Hepatocyte (in vitro differentiated cells): ENCODE data around the gene TSN. TPM values are rescaled to one million over a fixed set of nuclear protein-coding genes. Genes with fewer than 3 reads are reported as not detected.

ENCODE experiments used
- DNase-seq: peaks from one replicate; pipeline ENCODE4 v3.0.0-alpha.2; 2016; ENCODE audit warnings: low spot score
- H2AFZ ChIP-seq: fragments of 200-600 bp; sonication (generic); 2 replicates; pipeline ENCODE4 v1.6.0; 2016; ENCODE audit warnings: antibody characterized with exemption, mild to moderate bottlenecking
- H3K27ac ChIP-seq: fragments of 200-600 bp; sonication (generic); 2 replicates; pipeline ENCODE4 v1.5.1; 2016; ENCODE audit warnings: mild to moderate bottlenecking
- H3K27me3 ChIP-seq: fragments of 200-600 bp; sonication (generic); 2 replicates; pipeline ENCODE4 v1.6.1; 2016
- H3K36me3 ChIP-seq: fragments of 200-600 bp; sonication (generic); replicated peaks from 2 replicates; pipeline ENCODE4 v1.5.1; 2016; ENCODE audit warnings: low read depth; ENCODE audit not compliant: insufficient read depth
- H3K4me1 ChIP-seq: fragments of 200-600 bp; sonication (generic); 2 replicates; pipeline ENCODE4 v1.5.1; 2016; ENCODE audit warnings: mild to moderate bottlenecking, moderate library complexity; ENCODE audit not compliant: insufficient read depth
- H3K4me2 ChIP-seq: fragments of 200-600 bp; sonication (generic); 2 replicates; pipeline ENCODE4 v1.6.0; 2016
- H3K4me3 ChIP-seq: fragments of 200-600 bp; sonication (generic); 2 replicates; pipeline ENCODE4 v1.5.1; 2016; ENCODE audit warnings: mild to moderate bottlenecking
- H3K79me2 ChIP-seq: fragments of 200-600 bp; sonication (generic); 2 replicates; pipeline ENCODE4 v1.6.0; 2017; ENCODE audit warnings: mild to moderate bottlenecking
- H3K9me2 ChIP-seq: fragments of 200-600 bp; sonication (generic); replicated peaks from 2 replicates; pipeline ENCODE4 v1.6.0; 2017; ENCODE audit warnings: mild to moderate bottlenecking; ENCODE audit not compliant: insufficient read depth
- H3K9me3 ChIP-seq: fragments of 200-600 bp; sonication (generic); 2 replicates; pipeline ENCODE4 v1.5.1; 2016; ENCODE audit warnings: low read depth, mild to moderate bottlenecking
- H4K20me1 ChIP-seq: fragments of 200-600 bp; sonication (generic); 2 replicates; pipeline ENCODE4 v1.6.0; 2016; ENCODE audit warnings: mild to moderate bottlenecking; ENCODE audit not compliant: insufficient read depth, poor library complexity, severe bottlenecking
- EZH2 ChIP-seq: fragments of 200-600 bp; sonication (generic); IDR thresholded peaks from 2 replicates; pipeline ENCODE4 v1.6.1; 2016; ENCODE audit warnings: antibody characterized with exemption, mild to moderate bottlenecking, borderline replicate concordance
- EZH2phosphoT487 ChIP-seq: fragments of 200-600 bp; sonication (generic); IDR thresholded peaks from one replicate; pipeline ENCODE4 v1.6.1; 2018; ENCODE audit warnings: antibody characterized with exemption, mild to moderate bottlenecking, low read depth, moderate library complexity; ENCODE audit not compliant: unreplicated experiment, severe bottlenecking
- WGBS: methylation state at CpG from one replicate; pipeline ENCODE4 v1.1.6; 2016; ENCODE audit warnings: low lambda C conversion rate; ENCODE audit errors: missing lambda C conversion rate; 5-methylcytosine and 5-hydroxymethylcytosine counted together
- polyA plus RNA-seq: library from polyadenylated mRNA; unstranded; fragments of >200 nt; fragmentation: Nextera tagmentation; extraction: Ambion mirVana; gene quantifications from 2 replicates; pipeline ENCODE4 v1.2.1, GENCODE V29; 2016
- total RNA-seq: library from RNA; depleted of rRNA; stranded (reverse); fragments of >200 nt; gene quantifications from 2 replicates; pipeline ENCODE4 v1.2.3, GENCODE V29; 2014
- TF ChIP-seq, protein P1 (sequence below): fragments of 200-600 bp; sonication (generic); IDR thresholded peaks from 2 replicates; pipeline ENCODE4 v1.5.1; 2016; ENCODE audit warnings: antibody characterized with exemption, mild to moderate bottlenecking; ENCODE audit not compliant: poor library complexity

Gene TSN
- total and polyA plus RNA-seq, 2 experiments from 2014 or later: 45.4 to 63.2 TPM

- Histone ChIP-seq H2AFZ (peak overlapping the region; percentile 79), H3K4me1 (peaks cover 7% of the 10 kb centered on the region), H3K27me3 (no peaks in the 10 kb centered on the region), H3K27ac (no peak overlapping the region), H3K4me3 (peak overlapping the region; percentile 56), H3K9me3 (no peaks in the 10 kb centered on the region), H3K36me3 (no peaks in the 10 kb centered on the region), H3K79me2 (peaks cover 35% of the 10 kb centered on the region), H3K9me2 (no peaks in the 10 kb centered on the region), H3K4me2 (peak overlapping the region; percentile 81), H4K20me1 (no peaks in the 10 kb centered on the region)
- 11% methylated on average over 8 of the region's 8 CpGs for WGBS
- TF ChIP-seq, protein P1, sequence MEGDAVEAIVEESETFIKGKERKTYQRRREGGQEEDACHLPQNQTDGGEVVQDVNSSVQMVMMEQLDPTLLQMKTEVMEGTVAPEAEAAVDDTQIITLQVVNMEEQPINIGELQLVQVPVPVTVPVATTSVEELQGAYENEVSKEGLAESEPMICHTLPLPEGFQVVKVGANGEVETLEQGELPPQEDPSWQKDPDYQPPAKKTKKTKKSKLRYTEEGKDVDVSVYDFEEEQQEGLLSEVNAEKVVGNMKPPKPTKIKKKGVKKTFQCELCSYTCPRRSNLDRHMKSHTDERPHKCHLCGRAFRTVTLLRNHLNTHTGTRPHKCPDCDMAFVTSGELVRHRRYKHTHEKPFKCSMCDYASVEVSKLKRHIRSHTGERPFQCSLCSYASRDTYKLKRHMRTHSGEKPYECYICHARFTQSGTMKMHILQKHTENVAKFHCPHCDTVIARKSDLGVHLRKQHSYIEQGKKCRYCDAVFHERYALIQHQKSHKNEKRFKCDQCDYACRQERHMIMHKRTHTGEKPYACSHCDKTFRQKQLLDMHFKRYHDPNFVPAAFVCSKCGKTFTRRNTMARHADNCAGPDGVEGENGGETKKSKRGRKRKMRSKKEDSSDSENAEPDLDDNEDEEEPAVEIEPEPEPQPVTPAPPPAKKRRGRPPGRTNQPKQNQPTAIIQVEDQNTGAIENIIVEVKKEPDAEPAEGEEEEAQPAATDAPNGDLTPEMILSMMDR: no peak
- TF ChIP-seq EZH2phosphoT487: no peak
- TF ChIP-seq EZH2: no peak
- no peak for DNase-seq
These were observed 607 bp upstream of the TSN start for GRCh38 chr2:121754851-121755236.

DNA sequence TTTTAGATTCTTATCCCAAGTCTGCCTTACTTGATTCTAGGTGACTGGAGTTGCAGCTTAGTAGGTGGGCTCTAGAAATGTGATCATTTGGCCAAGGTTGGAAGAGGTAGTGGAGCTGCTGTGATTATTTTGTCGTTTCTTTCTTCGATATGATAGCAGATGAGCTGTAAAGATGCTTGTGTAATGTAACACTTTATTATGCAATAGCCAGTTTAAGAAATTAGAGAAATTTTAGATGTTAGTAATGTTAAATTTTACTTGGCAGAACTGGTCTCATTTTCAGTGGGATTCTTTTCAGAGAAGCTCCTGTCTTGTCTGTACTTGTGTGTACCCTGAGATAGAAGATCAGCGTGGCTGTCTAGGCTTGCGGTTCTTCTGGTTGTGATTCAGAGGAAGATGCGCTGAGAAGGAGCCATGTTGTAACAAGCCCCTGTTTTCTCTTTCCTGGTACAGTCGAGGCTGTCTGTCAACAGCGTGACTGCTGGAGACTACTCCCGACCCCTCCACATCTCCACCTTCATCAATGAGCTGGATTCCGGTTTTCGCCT is 9.3 kb downstream of the TSN start:
- Histone ChIP-seq H3K79me2 (no peaks in the 10 kb centered on the region), H3K9me2 (no peaks in the 10 kb centered on the region), H3K27me3 (no peaks in the 10 kb centered on the region), H3K9me3 (no peaks in the 10 kb centered on the region), H2AFZ (no peak overlapping the region), H3K4me3 (no peak overlapping the region), H3K27ac (no peak overlapping the region), H3K4me2 (no peak overlapping the region), H3K36me3 (peaks cover 2% of the 10 kb centered on the region), H4K20me1 (no peaks in the 10 kb centered on the region), H3K4me1 (no peaks in the 10 kb centered on the region)
- TF ChIP-seq EZH2 (no peak), EZH2phosphoT487 (no peak)
- TF ChIP-seq, protein P1: no peak
- DNase-seq: no peak
- 97% methylated on average over 10 of the region's 10 CpGs for WGBS

- no peak for DNase-seq
- Histone ChIP-seq H3K4me3 (no peak overlapping the region), H3K4me1 (no peaks in the 10 kb centered on the region), H3K27ac (no peak overlapping the region), H2AFZ (no peak overlapping the region), H3K36me3 (peaks cover 2% of the 10 kb centered on the region), H3K27me3 (no peaks in the 10 kb centered on the region), H3K9me3 (no peaks in the 10 kb centered on the region), H3K79me2 (no peaks in the 10 kb centered on the region), H4K20me1 (no peaks in the 10 kb centered on the region), H3K4me2 (no peak overlapping the region), H3K9me2 (no peaks in the 10 kb centered on the region)
- WGBS: 93% methylated on average over 1 of the region's 1 CpG
- TF ChIP-seq, protein P1: no peak
- TF ChIP-seq EZH2: no peak
- TF ChIP-seq EZH2phosphoT487: no peak
These were observed 11.2 kb downstream of the TSN start for GRCh38 chr2:121766624-121767023.
